HG03442 (cell line): ENCODE data around the gene SCAMP5.

Experiments used
- ATAC-seq: cut with Tn5 transposase; IDR thresholded peaks from one replicate; pipeline ENCODE4 v1.9.1; 2021; ENCODE audit warnings: mild to moderate bottlenecking, moderate library complexity; ENCODE audit not compliant: unreplicated experiment

Gene SCAMP5

DNA sequence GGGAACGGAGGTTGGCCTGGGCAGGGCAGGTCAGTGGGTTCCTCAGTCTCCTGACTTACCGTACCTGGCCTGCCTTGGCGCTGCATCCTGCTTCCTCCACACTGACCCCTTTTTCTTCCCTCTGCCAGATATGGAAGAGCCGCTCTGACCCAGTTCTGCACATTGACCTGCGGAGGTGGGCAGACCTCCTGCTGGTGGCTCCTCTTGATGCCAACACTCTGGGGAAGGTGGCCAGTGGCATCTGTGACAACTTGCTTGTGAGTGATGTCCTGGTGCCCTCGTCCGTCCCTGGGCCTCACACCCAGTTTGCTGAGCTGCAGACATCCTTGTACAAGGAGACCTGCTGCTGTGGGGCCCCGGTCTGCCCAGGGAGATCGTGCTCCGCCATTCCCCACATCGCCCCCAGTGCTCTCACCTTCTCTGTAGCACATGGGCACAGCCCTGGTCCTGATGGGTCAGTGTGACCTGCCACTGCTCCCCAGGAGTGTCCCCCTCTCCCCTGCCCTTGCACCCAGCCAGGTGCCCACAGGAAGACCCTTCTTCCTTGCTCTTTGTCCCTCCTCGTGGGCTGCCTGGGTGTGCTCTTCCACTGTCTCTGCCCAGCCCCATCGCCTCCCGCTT, 49.0 kb downstream of the SCAMP5 start:
- no peak for ATAC-seq

DNA sequence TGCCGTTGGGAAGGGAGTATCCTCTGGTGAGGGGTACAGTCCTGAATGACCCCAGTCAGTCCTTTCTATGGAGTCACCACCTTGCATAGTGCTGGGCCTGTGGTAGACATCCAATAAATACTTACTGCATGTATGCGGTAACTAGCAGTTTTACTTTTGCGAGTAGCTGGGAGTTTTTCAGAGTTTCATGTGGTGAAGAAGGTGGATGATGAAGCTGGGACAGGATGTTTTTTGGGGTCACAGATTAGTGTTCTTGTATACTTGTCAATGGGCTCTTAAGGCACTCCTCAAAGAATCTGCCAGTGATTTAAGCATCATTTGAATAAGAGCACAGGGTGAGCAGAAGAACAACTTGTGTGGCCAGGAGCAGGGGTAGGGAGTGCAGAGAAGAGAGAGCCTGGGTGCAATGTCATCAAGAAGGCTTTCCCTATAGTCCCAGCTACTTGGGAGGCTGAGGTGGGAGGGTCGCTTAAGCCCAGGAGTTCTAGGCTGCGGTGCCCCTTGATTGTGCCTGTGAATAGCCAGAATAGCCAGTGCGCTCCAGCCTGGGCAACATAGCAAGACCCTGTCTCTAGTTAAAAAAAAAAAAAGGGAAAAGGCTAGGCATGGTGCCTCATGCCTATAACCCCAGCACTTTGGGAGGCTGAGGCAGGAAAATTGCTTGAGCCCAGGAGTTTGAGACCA, 50.1 kb downstream of the SCAMP5 start:
- ATAC-seq: no peak

DNA sequence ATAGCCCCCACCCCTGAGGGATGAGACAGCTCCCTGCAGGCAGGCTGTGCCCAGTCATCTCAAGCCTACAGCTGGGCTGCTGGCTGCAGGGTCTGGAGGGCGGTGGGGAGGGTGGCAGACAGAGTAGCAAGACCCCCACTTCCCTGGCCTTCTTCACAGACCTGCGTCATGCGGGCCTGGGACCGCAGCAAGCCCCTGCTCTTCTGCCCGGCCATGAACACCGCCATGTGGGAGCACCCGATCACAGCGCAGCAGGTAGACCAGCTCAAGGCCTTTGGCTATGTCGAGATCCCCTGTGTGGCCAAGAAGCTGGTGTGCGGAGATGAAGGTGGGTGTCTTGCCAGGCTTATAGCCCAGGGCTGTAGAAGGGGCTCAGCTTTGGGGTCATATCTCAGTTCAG, 53.0 kb downstream of the SCAMP5 start:
- no peak for ATAC-seq

DNA sequence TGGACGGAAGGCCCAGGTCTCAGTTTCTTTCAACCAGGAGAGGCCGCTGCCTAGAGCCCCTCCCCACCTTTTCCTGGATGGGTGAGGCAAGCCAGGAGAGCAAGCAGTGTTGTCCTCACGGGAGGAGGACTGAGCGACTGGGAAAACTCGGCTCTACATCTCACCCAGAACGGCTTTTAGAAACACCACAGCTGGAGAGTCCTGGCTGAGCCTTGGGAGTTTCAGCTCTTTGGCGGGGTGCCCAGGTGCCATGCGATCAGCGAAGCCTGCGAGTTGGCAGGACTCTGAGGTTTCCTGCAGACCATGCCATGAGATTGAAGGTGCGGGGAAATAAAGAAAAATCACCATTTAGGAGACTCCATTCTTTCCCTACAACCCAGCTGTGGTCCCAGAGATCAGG, 54.0 kb downstream of the SCAMP5 start:
- ATAC-seq: no peak

DNA sequence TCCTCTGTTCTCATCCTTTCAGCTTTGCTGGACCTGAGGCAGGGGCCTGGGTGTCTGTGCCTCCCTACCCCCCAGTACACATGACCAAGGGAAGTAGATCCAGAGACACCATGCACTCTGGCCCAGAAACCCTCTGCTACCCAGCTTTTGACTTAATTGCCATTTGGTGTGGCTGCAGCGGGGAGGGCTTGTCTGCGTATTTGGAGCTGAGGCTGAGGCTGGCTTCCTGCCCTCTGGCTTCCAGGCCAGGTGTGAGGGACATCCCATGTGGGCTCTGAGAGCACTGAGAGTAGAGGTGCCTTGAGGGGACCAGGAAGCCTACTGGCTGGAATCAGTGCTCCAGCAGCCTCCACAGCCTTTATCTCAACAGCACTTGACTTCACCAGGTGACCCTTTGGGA, 54.9 kb downstream of the SCAMP5 start:
- no peak for ATAC-seq

DNA sequence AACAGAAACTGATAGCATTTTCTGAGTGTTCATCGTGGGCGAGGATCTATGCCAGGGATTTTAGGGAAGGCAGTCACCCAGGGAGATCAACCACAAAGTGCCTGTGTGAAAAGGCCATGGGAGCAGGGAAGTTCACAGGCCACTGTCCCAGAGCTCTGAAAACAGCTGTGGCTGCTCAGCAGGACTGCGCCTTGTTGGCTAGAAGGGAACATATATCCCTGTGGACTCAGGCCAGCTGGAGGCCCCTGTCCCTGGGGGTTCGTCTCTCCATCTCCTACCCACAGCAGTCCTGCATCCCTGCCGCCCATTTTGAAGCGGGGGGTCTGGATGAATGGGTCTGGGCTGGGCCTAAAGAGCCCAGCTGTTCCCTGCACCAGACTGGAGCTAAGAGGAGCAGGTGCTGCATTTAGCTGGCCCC, 55.8 kb downstream of the SCAMP5 start:
- no peak for ATAC-seq

DNA sequence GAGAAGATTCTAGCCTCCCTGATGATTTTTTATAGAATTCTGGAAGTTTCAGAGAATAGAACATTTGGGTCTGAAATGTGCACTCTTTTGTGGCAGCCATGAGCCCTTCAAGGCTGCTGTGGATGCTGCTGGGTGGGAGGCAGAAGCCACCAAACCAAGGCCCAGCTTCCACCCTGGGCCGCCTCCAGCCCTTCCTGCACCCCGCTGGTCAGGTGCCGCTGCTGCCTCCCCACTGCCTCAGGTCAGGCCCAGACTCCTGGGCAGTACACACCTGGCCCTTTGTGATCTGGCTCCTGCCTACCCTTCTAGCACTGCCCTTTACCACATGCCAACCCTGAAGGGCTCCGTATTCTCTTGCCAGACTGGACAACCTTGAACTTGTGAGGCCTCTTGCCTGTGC, 56.3 kb downstream of the SCAMP5 start:
- no peak for ATAC-seq

DNA sequence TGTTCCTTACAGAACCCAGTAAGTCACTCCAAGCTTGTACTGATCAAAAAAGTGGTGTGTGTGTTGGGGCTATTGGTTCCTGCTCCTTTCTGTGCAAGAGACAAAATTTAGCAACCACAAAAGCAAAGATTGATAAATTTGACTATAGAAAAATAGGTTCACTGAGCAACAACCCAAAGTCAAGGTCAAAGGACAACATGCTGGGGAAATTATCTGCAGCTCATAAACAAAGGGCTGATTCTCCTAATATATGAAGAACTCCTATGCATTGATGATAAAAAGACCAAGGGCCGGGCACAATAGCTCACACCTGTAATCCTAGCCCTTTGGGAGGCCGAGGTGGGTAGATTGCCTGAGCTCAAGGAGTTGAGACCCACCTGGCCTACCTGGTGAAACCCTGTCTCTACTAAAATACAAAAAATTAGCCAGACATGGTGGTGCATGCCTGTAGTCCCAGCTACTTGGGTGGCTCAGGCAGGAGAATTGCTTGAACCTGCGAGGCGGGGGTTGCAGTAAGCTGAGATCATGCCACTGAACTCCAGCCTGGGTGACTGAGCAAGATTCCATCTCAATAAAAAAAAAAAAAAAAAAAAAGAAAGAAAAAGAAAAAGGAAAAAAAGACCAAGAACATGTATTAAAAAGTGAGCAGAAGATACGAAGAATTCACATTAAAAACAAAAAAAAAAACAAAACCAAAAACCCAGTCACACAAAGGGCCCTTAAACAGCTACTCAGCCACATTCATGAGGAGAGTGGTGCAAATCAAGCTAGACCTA, 57.8 kb downstream of the SCAMP5 start:
- ATAC-seq: no peak

DNA sequence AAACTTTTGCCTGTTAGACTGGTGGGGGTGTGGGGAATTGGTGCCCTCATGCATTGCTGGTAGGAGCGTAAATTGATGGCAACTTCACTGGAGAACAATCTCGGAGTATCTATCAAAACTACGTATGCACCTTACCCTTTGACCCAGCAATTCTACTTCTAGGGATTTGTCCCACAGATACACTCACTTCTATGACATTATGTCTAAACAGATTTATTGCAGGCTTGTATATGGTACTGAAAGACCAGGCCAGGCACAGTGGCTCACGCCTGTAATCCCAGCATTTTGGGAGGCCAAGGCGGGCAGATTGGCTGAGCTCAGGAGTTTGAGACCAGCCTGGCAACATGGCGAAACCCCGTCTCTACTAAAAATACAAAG, 58.4 kb downstream of the SCAMP5 start:
- ATAC-seq: no peak

DNA sequence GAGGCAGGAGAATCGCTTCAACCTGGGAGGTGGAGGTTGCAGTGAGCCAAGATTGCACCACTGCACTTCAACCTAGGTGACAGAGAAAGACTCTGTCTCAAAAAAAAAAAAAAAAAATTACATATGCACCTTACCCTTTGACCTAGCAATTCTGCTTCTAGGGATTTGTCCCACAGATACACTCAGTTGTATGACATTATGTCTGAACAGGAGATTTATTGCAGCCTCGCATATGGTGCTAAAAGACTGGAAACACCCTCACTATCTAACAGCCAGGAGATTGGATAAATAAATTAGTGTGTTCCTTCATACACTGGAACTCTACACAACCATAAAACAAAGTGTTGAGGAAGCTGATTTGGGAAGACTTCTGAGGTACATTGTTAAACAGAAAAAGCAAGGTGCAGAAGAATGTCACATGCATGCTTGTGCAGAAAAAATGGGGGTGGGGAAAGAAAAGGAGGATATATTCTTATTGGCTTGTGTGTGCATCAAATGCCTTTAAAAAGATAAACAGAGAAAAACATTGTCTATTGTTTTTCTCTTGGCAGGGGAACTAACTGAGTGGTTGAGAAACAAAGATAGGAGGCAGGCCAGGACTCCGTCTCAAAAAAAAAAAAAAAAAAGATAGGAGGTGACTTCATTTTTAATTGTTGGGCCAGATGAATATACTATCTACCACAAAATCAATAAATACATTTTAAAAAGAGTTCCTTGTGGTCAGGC, 59.0 kb downstream of the SCAMP5 start:
- ATAC-seq: no peak

DNA sequence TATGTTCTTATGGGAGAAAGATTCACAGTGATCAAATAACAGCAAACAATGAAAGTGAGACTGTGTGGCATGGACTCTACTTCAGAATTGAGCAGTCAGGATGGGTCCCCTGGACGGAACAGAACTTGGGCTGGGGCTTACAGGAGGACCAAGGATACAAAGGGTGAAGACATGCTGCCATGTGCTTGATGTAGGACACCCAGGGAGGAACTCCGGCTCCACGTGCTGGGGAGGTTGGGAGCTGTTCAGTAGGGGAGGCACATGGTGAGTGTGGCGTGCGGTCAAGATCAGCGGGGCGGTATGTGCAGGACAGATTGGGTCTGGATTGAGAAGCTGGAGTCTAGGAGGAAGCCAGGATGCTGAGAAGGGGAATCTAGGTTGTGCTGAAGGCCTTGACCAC, 60.7 kb downstream of the SCAMP5 start:
- ATAC-seq: no peak

DNA sequence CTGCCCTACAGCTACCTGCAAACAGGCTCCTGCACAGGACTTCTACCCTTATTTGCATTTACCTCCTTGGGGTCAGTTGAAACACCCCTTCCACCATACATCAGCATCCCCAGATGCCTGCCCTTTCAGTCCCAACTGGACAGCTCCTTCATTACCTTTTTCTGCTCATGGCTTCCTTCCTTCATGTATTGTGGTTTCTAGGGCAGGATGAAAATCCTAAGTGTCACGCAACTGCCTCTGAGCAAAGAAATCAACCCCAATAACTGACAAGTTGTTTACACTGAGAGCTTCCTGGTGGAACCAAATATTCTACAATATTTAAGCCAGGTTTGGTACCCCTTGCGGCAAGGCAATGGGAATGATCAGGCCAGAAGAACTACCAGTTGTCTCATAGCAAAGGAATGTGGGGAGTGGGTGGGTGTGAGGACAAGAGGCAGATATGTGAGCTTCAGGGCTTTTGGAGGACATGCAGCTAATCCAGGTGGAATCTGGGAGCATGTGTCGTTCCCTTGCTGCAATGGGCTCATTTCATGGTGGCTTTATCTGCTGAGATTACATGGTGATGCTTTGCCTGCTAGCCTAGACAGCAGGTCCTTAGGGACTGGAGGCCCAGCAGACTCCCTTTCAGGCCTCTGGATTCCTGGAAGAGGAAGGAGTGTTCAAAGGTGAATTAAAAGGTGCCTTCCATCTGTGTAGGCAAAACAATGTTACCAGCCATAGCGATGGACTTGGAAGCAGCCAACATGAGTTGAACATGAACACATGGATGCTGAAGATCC, 63.0 kb downstream of the SCAMP5 start:
- ATAC-seq: no peak

DNA sequence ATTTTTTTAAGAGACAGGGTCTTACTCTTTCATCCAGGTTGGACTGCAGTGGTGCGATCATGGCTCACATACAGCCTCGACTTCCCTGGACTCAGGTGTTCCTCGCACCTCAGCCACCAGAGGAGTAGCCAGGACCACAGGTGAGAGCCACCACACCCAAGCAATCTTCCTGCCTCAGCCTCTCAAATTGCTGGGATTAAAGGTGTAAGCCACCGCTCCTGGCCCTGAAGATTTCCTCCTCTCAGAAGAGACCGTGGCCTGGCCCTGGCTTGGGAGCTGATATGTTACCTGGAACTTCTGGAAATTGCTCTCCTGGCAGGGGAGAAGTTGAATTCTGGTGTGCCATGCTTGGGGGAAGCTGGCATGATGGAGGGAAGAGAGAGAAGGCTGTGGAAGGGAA, 64.2 kb downstream of the SCAMP5 start:
- ATAC-seq: no peak

DNA sequence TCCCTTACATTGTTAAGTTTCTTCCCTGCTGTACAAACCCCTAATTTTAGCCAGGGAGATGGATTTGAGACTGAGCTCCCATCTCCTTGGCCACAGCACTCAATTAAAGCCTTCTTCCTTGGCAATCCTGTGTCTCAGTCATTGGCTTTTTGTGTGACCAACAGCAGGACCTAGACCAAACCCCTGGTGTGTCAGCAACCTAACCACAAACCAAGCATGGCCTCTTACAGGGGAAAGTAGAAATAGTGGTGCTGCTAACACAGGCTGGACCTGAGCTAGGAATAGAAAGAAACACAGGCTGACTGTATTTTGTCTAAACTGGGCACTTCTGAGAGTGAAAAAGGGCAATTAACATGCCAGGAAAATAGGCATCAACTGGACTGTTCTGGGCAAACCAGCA, 65.9 kb downstream of the SCAMP5 start:
- no peak for ATAC-seq

DNA sequence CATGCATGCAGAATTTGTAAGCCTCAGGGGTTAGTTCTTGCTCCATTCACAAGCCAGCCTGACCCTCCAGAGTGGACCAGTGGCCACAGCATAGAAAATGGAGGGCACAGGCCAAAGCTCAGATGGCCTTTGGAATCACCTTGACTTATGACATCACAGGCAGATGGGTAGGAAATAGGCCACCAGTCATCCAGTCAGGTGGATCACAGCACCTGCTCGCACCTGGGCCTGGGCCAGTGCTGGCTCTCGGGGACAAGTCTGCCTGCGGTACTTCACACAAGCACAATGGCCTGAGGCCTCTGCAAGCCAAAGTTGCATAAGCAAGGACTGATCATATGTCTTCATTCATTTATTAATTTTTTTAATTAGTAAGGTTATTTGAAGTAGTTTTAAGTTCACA, 67.3 kb downstream of the SCAMP5 start:
- no peak for ATAC-seq

DNA sequence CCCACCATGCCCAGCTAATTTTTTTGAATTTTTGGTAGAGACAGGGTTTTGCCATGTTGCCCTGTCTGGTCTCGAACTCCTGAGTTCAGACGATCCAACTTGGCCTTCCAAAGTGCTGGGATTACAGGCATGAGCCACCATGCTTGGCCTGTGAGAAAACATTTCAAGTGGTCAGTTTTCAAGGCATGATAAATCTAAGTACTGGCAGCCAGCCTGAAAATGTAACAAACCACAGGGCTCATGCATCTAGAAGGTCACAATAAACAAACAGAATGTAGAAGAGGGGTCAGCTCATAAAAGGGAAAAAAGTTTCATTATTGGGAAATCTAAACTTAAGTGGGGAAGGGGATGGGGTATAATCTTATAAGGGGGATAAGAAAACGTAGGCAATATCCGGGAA, 68.0 kb downstream of the SCAMP5 start:
- no peak for ATAC-seq

DNA sequence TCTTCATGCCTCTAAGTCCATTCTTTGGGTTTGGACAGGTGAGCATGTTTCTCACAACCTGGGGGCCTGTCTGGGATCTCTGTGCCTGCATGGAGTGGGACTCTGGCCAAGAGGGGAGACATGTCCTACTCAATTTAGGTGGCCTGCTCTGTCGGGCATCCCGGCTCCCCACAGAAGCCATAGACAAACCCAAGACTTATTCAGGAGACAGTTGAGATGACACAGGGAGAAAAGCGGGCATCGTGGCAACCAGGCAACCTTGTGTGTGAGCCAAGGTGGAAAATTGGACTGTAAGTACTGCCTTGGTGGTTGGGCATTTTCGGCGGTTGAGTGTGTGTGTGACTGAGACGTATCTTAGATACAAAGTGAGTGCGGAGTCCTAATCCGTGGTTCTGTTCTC, 68.5 kb downstream of the SCAMP5 start:
- no peak for ATAC-seq

DNA sequence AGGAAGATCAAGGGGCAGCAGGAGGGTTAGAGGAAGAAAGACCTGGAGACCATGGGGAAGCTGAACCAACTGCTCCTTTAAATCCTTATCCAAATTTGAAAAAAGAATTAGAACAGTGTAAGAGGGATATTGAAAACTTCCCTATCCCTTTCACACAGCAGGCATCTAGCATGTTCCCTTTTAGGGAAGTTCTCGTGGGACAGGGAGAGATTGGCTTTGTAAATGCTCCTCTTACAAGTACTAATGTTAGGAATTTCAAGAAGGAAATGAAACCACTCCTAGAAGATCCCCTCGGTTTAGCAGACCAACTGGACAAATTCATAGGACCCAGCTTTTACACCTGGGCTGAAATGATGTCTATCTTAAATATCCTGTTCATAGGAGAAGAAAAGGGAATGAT, 69.5 kb downstream of the SCAMP5 start:
- no peak for ATAC-seq

DNA sequence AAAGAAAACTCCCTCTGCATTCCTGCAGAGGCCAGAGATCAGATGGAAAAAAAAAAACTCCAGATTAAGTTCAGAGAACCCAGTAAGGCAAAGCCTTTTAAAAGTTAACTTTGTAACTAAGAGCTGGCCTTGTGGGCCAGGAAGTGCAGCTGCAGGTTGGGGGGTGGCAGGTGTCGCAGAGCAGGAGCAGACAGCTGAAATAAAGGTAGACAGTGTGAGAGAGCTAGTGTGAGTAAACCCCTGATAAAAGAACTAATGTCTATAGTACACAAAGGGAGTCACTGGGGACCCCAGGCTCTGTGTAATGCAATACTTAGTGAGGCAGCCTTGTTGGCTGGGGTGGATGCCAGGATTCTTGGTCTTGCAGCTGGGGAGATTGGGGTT, 70.1 kb downstream of the SCAMP5 start:
- no peak for ATAC-seq

DNA sequence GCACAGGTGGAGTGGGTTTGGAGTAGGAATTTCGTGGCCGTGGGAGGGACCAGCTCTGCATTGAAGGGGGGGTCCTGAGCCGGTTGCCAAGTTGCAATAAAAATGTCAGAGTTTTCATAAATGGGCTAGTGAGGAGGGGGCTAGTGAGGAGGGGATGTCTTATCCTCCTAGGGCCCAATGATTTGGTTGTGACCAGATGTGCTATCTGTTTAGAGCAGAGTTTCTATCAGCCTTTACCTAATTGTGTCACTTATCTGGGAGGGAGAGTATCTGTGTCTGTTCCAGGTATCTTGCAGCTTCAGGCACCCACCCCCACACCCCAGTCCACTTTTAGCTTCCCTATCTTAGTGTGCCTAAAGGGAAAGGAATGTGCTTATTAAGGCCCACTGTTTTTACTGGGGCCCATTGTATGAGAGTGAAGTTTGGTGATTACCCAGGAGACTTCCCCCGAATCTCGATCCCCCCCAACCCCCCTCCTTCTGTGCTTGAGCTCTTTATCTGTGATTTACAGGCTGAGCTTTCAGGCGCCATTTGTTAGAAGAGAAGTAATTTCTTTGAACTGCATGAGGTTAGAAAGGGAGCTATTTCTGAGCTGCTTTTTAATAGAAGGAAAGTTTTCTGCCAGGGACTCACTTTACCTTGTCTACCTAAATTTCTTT, 70.6 kb downstream of the SCAMP5 start:
- no peak for ATAC-seq
